Coronary artery (tissue), 2 donors: ENCODE results near the gene BCCIP.

ENCODE experiments used
- DNase-seq: peaks from one replicate; pipeline ENCODE4 v3.0.0-alpha.2; 2017; ENCODE audit warnings: low spot score
- H3K27ac ChIP-seq, 2 donors: fragments of 200-600 bp; sonication (generic); one replicate each; pipeline ENCODE4 v1.5.1; 2016 to 2019
- H3K4me3 ChIP-seq: fragments of 200-600 bp; sonication (generic); 2 replicates; pipeline ENCODE4 v1.5.1; 2016; ENCODE audit warnings: mild to moderate bottlenecking, moderate library complexity
- CTCF ChIP-seq: fragments of 200-600 bp; sonication (generic); IDR thresholded peaks from one replicate; pipeline ENCODE4 v1.5.1; 2019; ENCODE audit warnings: antibody characterized with exemption

The BCCIP gene

GRCh38 chr10:125828311-125828710 lies 5.0 kb downstream of the BCCIP start:
- TF ChIP-seq CTCF, result no peak
- no peak for DNase-seq
- Histone ChIP-seq H3K4me3 (no peak overlapping the region), H3K27ac (no peak overlapping the region)

- DNase-seq, result no peak
- no peak for TF ChIP-seq CTCF
- H3K4me3 ChIP-seq, result no peak overlapping the region
- no peak overlapping the region for H3K27ac ChIP-seq
These were observed 13.4 kb downstream of the BCCIP start for GRCh38 chr10:125836746-125837145.

GRCh38 chr10:125838802-125839575 lies 15.6 kb downstream of the BCCIP start:
- TF ChIP-seq CTCF, result no peak
- no peak overlapping the region for H3K27ac ChIP-seq
- H3K4me3 ChIP-seq, result no peak overlapping the region
- no peak for DNase-seq

DNA sequence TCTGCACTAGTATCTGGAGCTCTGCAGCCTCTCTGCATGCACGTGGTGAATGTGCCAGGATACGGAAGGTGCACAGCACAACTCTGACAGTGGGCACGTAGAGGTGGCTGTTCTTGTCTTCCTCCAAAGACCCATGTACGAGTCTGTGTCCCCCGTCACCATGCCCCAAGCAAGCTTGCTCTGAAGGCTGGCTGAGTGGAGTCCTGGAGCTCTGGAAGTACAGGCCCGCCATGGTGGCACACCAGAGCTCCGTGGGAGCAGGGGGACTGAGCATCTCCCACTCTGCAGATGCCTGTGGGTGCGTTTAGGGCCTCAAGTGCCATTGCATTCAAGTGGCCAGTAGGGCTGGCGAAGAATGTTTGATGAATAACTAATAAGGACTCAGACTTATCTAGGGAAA lies 17.1 kb downstream of the BCCIP start:
- no peak for TF ChIP-seq CTCF
- no peak overlapping the region for H3K4me3 ChIP-seq
- H3K27ac ChIP-seq, result no peak overlapping the region
- no peak for DNase-seq

DNA sequence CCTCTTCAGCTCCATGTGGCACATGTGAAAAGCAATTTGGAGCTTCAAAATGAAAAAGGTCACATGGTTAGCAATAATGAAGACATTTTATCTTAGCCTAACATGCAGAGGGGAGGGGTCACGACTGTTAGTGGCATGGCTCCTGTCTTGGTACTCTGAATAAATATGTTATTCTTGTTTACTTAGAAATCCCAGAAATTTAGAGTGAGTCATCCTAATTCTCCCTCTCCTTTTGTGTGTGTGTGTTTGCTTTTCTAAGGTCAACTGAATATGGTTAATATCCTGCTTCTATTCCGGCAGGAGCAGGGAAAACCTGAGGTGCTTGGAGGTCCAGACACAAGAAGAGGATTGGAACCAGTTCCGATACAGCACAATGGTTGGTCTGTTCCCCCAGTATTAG lies 17.6 kb downstream of the BCCIP start:
- no peak for DNase-seq
- no peak overlapping the region for H3K4me3 ChIP-seq
- no peak overlapping the region for H3K27ac ChIP-seq
- no peak for TF ChIP-seq CTCF

GRCh38 chr10:125843603-125844329 lies 20.4 kb downstream of the BCCIP start:
- DNase-seq, result no peak
- Histone ChIP-seq H3K4me3 (no peak overlapping the region), H3K27ac (no peak overlapping the region)
- no peak for TF ChIP-seq CTCF

- Histone ChIP-seq H3K4me3 (no peak overlapping the region), H3K27ac (no peak overlapping the region)
- TF ChIP-seq CTCF, result no peak
- DNase-seq, result no peak
These were observed 21.4 kb downstream of the BCCIP start for GRCh38 chr10:125844751-125845221.
